Activated T-cell treated with anti-CD3 and anti-CD28 coated beads, Interleukin-2, amount 50 U/mL, for 4 hours (primary cell): ENCODE measurements around the gene CROCC2. TPM values are rescaled to one million over a fixed set of nuclear protein-coding genes. Genes with fewer than 3 reads are reported as not detected.

Experiments used
- ATAC-seq, 2 donors: fragments of 200-7000 bp; cut with Tn5 transposase; one replicate each; pipeline ENCODE4 v1.10.0; 2021
- DNase-seq: peaks from one replicate; pipeline ENCODE4 v3.0.0-alpha.2; 2020
- H3K27me3 Mint-ChIP-seq: one replicate; pipeline ENCODE4 v1.8.0; 2021; ENCODE audit warnings: low read depth, mixed read lengths
- H3K36me3 Mint-ChIP-seq: one replicate; pipeline ENCODE4 v1.8.0; 2022; ENCODE audit warnings: mixed read lengths; ENCODE audit not compliant: insufficient read depth
- H3K4me1 Mint-ChIP-seq: one replicate; pipeline ENCODE4 v1.8.0; 2021; ENCODE audit warnings: low read depth, mixed read lengths
- H3K4me3 Mint-ChIP-seq: one replicate; pipeline ENCODE4 v1.8.0; 2021; ENCODE audit warnings: mild to moderate bottlenecking, moderate library complexity, mixed read lengths
- H3K9me3 Mint-ChIP-seq: one replicate; pipeline ENCODE4 v1.8.0; 2021; ENCODE audit warnings: mixed read lengths
- total RNA-seq, 3 donors: library from RNA; stranded (reverse); gene quantifications; one replicate each; pipeline ENCODE4 v1.2.1, GENCODE V29; 2021

Gene CROCC2
- total RNA-seq, 3 donors from 2014 or later, result not detected

DNA sequence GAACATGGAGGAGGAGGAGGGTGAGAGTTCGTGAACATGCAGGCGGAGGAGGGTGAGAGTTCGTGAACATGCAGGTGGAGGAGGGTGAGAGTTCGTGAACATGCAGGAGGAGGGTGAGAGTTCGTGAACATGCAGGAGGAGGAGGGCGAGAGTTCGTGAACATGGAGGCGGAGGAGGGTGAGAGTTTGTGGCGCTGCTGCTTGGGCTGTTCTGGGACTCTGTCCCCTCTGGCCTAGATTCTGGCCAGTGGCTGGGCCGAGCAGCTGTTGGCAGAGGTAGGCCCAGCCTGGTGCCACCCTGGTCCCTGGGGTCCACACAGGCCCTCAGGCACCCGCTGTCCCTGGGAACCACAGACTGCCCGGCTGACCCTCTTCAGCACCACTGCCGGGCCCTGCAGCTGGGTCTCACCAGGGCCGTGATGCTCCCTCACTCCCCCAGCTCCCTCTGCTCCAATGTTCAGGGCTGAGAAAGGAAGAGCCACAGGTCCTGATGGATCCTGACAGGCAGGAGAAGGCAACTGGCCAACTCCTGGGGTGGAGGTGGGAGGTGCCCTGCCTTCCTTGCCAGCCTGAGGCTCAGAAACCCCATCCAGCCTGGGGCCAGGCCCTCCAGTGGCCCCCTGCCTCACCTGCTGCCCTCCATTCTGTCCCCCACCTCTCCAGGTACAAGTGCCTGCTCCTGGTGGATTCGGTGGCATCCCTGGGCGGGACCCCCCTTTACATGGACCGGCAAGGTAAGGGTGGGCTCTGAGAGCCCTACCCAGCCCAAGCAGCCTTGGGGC, 33.6 kb upstream of the CROCC2 start:
- DNase-seq (no peak), ATAC-seq (no peak)
- H3K4me1 Mint-ChIP-seq, result no peaks in the 10 kb centered on the region
- no peaks in the 10 kb centered on the region for H3K36me3 Mint-ChIP-seq
- peaks cover 5% of the 10 kb centered on the region for H3K27me3 Mint-ChIP-seq
- no peak overlapping the region for H3K4me3 Mint-ChIP-seq
- no peaks in the 10 kb centered on the region for H3K9me3 Mint-ChIP-seq

DNA sequence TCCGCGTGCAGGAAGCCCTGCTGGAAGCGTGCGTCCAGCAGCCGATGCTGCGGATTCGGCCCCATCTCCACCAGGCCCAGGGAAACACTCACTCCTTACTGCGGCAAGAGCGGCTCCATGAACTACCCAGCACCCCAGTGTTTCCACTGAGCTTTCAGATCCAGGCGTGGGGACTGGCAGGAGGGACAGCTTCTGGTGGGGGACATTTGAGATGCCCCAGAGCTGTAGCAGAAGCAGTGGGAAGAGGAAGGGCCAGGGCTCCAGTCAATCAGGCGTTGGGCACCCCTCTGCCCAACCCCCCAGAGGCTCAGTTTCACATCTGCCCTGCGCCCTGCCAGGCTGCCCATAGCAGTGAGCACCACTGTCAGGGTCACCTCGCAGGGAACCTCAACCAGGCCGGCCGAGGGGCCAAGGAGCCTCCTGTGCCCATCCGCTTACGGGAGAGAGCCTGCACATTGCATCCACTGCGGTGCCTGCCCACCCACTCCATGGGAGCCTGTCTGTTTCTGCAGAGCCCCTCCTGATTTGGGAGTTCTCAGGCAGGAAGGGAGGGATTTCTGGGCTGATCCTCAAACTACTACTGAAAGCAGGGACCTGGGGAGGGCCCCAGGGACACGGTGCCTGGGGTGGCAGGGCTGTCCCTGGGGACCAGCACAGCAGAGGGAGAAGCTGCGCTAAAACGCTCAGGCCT, 32.9 kb upstream of the CROCC2 start:
- H3K4me1 Mint-ChIP-seq, result no peaks in the 10 kb centered on the region
- no peaks in the 10 kb centered on the region for H3K9me3 Mint-ChIP-seq
- no peaks in the 10 kb centered on the region for H3K36me3 Mint-ChIP-seq
- ATAC-seq (no peak), DNase-seq (no peak)
- H3K27me3 Mint-ChIP-seq, result peaks cover 1% of the 10 kb centered on the region
- H3K4me3 Mint-ChIP-seq, result no peak overlapping the region

DNA sequence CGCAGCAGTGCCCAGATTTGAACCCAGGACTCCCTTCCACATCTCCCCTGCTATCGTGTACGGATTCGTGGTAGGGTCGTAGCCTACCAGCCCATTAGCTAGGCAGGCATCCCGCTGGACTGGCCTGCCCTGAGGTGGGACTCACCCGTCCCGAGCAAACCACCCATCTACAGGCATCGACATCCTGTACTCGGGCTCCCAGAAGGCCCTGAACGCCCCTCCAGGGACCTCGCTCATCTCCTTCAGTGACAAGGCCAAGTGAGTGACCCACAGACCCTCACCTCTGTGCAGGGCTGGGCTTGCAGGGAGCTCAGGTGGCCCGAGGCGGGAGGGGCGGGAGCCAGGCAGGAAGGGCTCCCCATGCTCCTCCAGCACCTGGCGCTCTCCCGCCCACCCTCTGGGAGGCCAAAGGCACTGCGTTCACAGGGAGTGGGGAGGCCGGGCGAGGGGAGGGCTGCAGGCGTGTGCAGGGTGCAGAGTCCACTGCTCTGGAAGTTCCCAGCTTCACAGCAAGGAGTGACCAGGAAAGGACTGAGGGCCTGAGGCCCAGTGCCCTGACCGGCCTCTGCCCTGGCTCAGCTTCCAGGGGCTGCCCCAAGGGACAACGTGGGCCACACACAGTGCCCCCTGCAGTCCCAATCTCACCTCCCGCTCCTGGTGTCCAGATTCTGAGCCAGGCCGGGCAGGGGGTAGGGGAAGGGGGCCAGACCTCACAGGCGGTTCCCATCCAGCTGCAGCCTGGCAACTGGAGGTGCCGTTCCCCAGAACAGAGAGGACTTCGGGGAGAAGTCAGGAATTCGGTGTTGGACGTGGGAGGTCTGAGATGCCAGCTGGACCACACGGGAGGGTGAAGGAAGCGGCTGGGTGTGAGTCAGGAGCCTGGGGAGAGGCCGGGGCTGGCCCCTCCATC, 32.1 kb upstream of the CROCC2 start:
- DNase-seq (no peak), ATAC-seq (no peak)
- Mint-ChIP-seq H3K36me3 (no peaks in the 10 kb centered on the region), H3K9me3 (no peaks in the 10 kb centered on the region), H3K4me1 (no peaks in the 10 kb centered on the region), H3K27me3 (peaks cover 1% of the 10 kb centered on the region), H3K4me3 (no peak overlapping the region)

DNA sequence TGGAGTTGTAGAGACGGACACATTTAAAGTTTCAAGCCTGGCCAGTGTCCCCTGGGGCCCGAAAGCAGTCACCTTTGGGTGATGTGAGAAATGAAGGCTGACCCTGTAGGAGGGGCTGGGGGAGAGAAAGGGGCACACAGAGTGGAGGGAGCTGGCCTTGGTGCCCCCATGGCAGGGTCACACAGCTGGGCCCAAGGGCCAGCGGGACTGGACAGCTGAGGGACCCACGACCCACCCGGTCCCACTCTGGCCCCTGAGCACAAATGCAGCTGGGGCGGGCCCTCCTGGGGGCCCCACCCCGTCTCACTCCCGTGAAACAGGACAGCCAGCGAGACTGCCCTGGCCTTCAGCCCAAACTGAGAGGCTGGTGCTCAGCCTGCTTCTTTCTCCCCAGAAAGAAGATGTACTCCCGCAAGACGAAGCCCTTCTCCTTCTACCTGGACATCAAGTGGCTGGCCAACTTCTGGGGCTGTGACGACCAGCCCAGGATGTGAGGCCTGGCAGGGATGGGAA, 31.4 kb upstream of the CROCC2 start:
- H3K4me1 Mint-ChIP-seq, result no peaks in the 10 kb centered on the region
- ATAC-seq (no peak), DNase-seq (no peak)
- no peak overlapping the region for H3K4me3 Mint-ChIP-seq
- no peaks in the 10 kb centered on the region for H3K27me3 Mint-ChIP-seq
- no peaks in the 10 kb centered on the region for H3K36me3 Mint-ChIP-seq
- H3K9me3 Mint-ChIP-seq, result no peaks in the 10 kb centered on the region

DNA sequence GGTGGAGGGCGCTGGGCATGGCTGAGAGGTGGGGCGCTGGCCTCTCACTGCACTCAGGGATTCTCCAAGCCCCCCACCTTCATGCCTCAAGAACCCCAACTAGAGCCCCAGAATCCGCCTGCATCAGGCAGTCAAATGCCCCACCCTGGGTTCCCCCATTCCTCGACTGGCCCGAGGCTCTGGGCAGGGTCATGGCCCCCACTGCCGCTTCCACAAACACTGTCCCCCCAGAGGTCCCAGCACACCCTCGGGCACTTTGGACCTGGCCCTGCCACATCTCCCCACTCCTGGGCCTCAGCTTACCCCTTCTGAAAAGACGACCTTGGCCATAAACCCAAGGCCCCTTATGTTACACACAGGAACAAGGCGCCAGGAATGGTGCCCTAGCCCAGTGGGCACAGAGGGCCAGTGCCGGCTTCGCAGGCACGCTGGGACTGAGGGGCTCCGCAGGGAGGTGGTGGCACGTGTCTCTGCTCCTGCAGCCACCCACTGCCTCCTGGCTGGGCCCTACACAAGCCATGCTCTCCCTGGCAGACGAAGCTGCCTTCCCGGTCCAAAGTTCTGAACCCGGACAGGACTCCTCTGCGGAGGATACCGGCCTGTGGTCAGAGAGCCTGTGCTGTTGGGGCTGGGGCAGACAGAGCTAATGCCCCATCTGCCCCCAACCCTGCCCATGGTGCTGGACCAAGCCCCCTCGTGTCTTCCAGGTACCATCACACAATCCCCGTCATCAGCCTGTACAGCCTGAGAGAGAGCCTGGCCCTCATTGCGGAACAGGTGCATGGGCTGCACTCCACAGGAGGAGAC, 30.7 kb upstream of the CROCC2 start:
- H3K27me3 Mint-ChIP-seq, result no peaks in the 10 kb centered on the region
- ATAC-seq (no peak), DNase-seq (no peak)

DNA sequence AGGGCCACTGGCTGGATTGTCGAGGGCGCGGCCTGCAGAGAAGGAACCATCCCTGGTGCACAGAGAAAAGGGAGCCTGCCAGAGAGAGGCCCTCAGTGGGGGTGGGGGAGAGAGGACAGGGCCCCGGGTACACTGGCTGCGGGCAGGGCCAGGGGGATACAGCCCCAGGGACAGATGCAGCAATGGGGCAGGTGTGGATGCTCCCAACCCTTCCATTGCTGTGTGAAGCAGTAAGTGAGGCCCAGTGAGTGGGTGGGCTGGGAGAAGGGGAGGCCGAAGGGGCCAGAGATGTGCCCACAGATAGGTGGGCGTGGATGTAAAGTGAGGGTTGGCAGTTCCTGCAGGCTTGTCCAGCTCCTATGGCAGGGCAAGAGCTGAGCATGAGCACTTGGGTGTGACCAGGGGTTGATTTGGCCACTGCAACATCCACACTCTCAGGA, 30.1 kb upstream of the CROCC2 start:
- H3K27me3 Mint-ChIP-seq, result no peaks in the 10 kb centered on the region
- no peak for ATAC-seq
- no peak for DNase-seq
- no peaks in the 10 kb centered on the region for H3K9me3 Mint-ChIP-seq
- H3K4me3 Mint-ChIP-seq, result no peak overlapping the region
- H3K4me1 Mint-ChIP-seq, result no peaks in the 10 kb centered on the region
- no peaks in the 10 kb centered on the region for H3K36me3 Mint-ChIP-seq

More for the DNA sequence above, 30.7 kb upstream of the CROCC2 start:
- Mint-ChIP-seq H3K36me3 (no peaks in the 10 kb centered on the region), H3K4me3 (no peak overlapping the region), H3K9me3 (no peaks in the 10 kb centered on the region), H3K4me1 (no peaks in the 10 kb centered on the region)

DNA sequence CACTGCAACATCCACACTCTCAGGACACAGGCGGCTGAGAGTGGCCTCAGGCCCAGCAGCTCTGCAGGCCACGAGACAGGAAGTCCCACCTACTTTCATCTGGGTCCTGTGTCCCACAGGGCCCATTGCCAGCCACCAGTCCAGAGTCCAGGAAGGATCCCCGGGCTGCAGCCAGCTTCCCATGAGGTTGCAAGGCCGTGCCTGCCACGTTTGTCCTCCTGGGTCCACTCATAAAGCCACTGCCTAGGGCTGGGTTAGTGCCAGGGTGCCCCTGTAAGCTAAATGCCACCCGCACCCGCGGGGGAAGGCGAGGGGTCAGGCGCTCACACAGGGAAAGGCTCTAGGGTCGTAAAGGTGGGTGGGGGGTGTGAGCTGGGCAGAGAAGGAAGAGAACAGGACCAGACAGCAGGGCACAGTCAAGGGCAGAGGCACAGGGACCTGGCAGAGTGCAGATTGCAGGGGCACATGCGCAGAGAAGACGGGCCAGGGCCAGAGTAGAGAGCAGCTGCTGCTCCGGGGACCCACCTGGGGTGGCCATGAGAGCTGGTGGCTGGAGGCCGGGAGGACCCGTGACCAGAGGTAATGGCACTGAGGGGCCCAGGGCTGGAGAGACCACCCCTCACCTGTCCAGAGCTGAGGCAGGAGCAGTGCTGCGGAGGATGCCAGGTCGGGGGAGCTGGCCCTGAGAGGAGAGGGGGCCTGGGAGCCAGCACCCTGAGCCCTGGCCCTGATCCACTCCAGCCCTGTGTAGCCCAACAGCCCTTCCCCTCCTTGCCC, 29.5 kb upstream of the CROCC2 start:
- Mint-ChIP-seq H3K4me1 (no peaks in the 10 kb centered on the region), H3K9me3 (no peaks in the 10 kb centered on the region), H3K4me3 (no peak overlapping the region), H3K36me3 (no peaks in the 10 kb centered on the region), H3K27me3 (no peaks in the 10 kb centered on the region)
- DNase-seq, result no peak
- ATAC-seq, result no peak

DNA sequence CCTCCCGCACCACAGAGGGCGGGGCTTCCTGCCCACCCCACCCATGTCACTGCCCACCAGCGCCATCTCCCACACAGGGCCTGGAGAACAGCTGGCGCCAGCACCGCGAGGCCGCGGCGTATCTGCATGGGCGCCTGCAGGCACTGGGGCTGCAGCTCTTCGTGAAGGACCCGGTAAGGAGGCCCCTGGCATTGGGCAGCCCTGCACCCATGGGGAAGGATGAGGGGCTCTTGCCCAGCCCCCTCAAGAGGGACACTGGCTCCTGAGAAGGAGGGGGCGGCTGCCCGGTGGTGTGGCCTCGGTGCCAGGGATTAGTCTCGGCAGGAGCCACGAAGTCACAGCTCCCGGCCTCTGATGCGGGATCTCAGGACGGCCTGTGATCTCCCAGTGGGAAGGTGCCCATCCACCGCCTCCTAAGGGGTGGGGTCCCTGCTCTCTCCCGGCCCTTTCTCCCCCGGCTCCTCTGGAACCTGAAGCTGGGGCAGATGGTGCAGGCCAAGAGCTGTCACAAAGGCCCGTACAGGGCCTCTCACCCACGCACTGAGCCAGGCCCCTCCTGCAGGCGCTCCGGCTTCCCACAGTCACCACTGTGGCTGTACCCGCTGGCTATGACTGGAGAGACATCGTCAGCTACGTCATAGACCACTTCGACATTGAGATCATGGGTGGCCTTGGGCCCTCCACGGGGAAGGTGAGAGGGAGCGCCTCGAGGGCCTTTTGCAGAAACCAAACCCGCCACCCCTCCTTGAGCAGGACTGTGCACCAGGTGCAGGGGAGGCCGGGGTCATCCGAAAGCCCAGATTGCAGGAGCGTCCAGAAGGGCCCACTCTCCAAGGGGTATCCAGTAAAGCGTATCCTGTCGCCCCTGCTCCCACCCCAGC, 28.4 kb upstream of the CROCC2 start:
- ATAC-seq, result no peak
- no peaks in the 10 kb centered on the region for H3K4me1 Mint-ChIP-seq
- no peaks in the 10 kb centered on the region for H3K27me3 Mint-ChIP-seq
- H3K9me3 Mint-ChIP-seq, result no peaks in the 10 kb centered on the region
- no peak for DNase-seq
- no peak overlapping the region for H3K4me3 Mint-ChIP-seq
- H3K36me3 Mint-ChIP-seq, result no peaks in the 10 kb centered on the region

DNA sequence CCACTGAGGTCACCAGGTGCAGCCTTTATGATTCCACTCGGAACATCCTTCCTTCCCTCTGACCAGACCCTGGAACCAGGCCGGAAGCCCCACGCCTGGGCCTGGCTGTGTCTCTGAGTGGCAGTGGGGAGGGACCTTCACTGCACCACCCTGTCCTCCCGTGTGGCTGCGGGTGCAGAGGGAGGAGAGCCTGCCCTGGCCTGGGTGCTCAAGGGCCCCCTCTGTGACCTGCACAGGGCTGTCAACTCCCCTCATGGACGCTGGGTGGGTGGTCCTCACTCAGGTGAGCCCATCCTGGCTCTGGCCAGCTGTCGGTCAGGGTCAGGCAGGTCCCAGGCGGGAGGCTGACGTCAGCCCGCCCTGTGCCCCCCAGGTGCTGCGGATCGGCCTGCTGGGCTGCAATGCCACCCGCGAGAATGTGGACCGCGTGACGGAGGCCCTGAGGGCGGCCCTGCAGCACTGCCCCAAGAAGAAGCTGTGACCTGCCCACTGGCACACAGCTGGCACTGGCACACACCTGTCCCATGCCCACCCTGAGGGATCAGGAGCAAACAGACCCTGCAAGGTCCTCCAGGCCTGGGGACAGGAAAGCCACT, 27.7 kb upstream of the CROCC2 start:
- Mint-ChIP-seq H3K27me3 (no peaks in the 10 kb centered on the region), H3K4me1 (no peaks in the 10 kb centered on the region), H3K36me3 (no peaks in the 10 kb centered on the region), H3K4me3 (no peak overlapping the region), H3K9me3 (no peaks in the 10 kb centered on the region)
- ATAC-seq (no peak), DNase-seq (no peak)

DNA sequence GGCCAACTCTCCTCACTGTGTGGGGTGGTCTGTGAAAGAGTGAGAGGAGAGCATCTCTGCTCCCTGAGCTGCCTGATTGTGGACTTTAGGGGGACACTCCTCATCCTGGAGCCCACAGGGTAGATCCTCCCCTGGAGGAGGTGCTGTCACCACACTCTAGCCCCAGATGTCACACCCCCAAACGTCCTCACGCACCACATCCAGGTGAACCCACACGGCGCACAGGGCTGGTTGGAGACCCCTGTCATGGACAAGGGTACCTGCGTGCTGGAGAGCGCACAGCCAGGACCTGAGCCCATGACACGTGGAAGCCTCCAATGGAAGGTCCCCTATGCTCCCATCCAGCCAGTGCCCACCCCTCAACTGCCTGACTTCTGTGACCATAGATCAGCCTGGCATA, 27.0 kb upstream of the CROCC2 start:
- no peaks in the 10 kb centered on the region for H3K9me3 Mint-ChIP-seq
- no peaks in the 10 kb centered on the region for H3K36me3 Mint-ChIP-seq
- no peak for DNase-seq
- no peaks in the 10 kb centered on the region for H3K4me1 Mint-ChIP-seq
- no peak overlapping the region for H3K4me3 Mint-ChIP-seq
- H3K27me3 Mint-ChIP-seq, result no peaks in the 10 kb centered on the region
- ATAC-seq, result no peak

DNA sequence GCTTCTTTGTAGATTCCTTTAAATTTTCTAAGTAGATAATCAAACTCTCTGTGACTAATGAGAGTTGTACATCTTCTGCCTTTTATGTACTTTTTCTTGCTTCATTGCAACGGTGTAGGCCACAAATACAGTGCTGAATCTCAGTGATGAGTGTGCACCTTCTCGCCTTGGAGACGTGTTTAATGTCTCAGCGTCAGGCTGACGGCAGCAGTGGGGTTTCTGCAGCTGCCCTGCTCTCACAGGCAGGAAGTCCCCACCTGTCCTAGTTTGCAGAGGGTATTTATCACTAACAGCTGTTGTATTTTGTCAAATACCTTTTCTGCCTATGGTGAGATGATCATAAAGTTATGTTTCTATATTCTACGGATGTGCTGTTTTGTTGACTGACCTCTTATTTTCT, 24.2 kb upstream of the CROCC2 start:
- Mint-ChIP-seq H3K36me3 (no peaks in the 10 kb centered on the region), H3K4me1 (no peaks in the 10 kb centered on the region), H3K4me3 (no peak overlapping the region), H3K27me3 (no peaks in the 10 kb centered on the region), H3K9me3 (no peaks in the 10 kb centered on the region)
- DNase-seq, result no peak
- no peak for ATAC-seq

DNA sequence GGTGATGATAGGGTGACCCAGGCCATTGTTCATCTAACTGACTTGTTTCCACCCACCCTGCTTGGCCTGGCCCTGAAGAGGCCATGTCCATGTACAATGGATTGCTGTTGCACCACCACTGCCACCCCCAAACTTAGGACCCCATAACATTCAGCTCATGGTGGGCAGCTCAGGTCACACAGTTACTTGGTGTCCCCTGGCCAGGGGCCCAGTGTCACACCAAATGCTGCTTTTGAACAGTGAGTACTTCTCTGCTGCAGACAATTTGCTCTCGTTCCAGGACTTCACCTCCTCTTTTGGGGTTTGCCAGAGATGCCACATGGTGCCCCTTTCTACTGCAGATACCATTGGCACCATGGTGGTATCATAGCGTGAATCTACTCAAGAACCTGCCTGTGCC, 21.9 kb upstream of the CROCC2 start:
- Mint-ChIP-seq H3K36me3 (no peaks in the 10 kb centered on the region), H3K9me3 (no peaks in the 10 kb centered on the region), H3K4me1 (no peaks in the 10 kb centered on the region), H3K27me3 (no peaks in the 10 kb centered on the region), H3K4me3 (no peak overlapping the region)
- DNase-seq (no peak), ATAC-seq (no peak)
